Suprapubic skin (tissue), 4 donors: ENCODE data around the gene HES3. TPM values are rescaled to one million over a fixed set of nuclear protein-coding genes. Genes with fewer than 3 reads are reported as not detected.
"Not testable (repeated sequence)": the region's sequence is repeated elsewhere in the genome, so short reads cannot be mapped to it uniquely, and the experiment has no call there.

ENCODE experiments used
- DNase-seq, 2 donors: peaks; one replicate each; pipeline ENCODE4 v3.0.0-alpha.2; 2019; ENCODE audit warnings: low spot score in 2 of 2
- H3K27ac ChIP-seq: fragments of 200-600 bp; sonication (generic); one replicate; pipeline ENCODE4 v1.5.1; 2019
- H3K27me3 ChIP-seq: fragments of 200-600 bp; sonication (generic); one replicate; pipeline ENCODE4 v1.5.1; 2019
- H3K36me3 ChIP-seq: fragments of 200-600 bp; sonication (generic); one replicate; pipeline ENCODE4 v1.5.1; 2019
- H3K4me1 ChIP-seq: fragments of 200-600 bp; sonication (generic); one replicate; pipeline ENCODE4 v1.5.1; 2019
- H3K4me3 ChIP-seq: fragments of 200-600 bp; sonication (generic); one replicate; pipeline ENCODE4 v1.5.1; 2019; ENCODE audit warnings: mild to moderate bottlenecking
- H3K9me3 ChIP-seq: fragments of 200-600 bp; sonication (generic); one replicate; pipeline ENCODE4 v1.5.1; 2019
- CTCF ChIP-seq, 2 donors: fragments of 200-600 bp in 1 of 2; fragments of 450-650 bp in 1 of 2; sonication (generic) in 1 of 2; IDR thresholded peaks; one replicate each; pipeline ENCODE4 v1.5.1; 2016 to 2019; ENCODE audit warnings: antibody characterized with exemption in 2 of 2, mild to moderate bottlenecking in 1 of 2, moderate library complexity in 1 of 2
- EP300 ChIP-seq: sonication (generic); formaldehyde crosslinking; IDR thresholded peaks from one replicate; pipeline ENCODE4 v1.6.1; 2017; ENCODE audit warnings: antibody characterized with exemption
- POLR2A ChIP-seq, 2 donors: fragments of 450-650 bp; IDR thresholded peaks; one replicate each; pipeline ENCODE4 v1.6.1; 2017; ENCODE audit warnings: antibody characterized with exemption in 2 of 2, mild to moderate bottlenecking in 2 of 2, moderate library complexity in 2 of 2
- POLR2AphosphoS5 ChIP-seq, 3 donors: sonication (generic); formaldehyde crosslinking; IDR thresholded peaks; one replicate each; pipeline ENCODE4 v1.6.1; 2017; ENCODE audit warnings: antibody characterized with exemption in 3 of 3
- WGBS: methylation state at CpG from one replicate; pipeline ENCODE4 v1.1.5; 2018; 5-methylcytosine and 5-hydroxymethylcytosine counted together
- total RNA-seq, 4 donors: library from RNA; depleted of rRNA; stranded (reverse); fragments of >200 nt; gene quantifications; one replicate each; pipeline ENCODE4 v1.1.0, GENCODE V29; 2016

Gene HES3
- total RNA-seq, 4 donors from 2014 or later: not detected

GRCh38 chr1:6212193-6212959 is 31.6 kb upstream of the HES3 start:
- H3K4me1 ChIP-seq: peaks cover 16% of the 10 kb centered on the region
- 60% methylated on average over 1 of the region's 20 CpGs for WGBS
- H3K4me3 ChIP-seq: no peak overlapping the region
- no peak for TF ChIP-seq POLR2AphosphoS5 (IDR thresholded peaks at IDR 0.05)
- TF ChIP-seq EP300: no peak
- no peak for TF ChIP-seq CTCF (IDR thresholded peaks at IDR 0.05)
- TF ChIP-seq POLR2A (IDR thresholded peaks at IDR 0.05): no peak
- H3K9me3 ChIP-seq: no peaks in the 10 kb centered on the region
- H3K27ac ChIP-seq: no peak overlapping the region
- no peak for DNase-seq
- H3K36me3 ChIP-seq: no peaks in the 10 kb centered on the region
- H3K27me3 ChIP-seq: peaks cover 13% of the 10 kb centered on the region

GRCh38 chr1:6218375-6219164 is 25.4 kb upstream of the HES3 start:
- TF ChIP-seq POLR2A (IDR thresholded peaks at IDR 0.05) (no peak), EP300 (no peak), CTCF (IDR thresholded peaks at IDR 0.05) (no peak), POLR2AphosphoS5 (IDR thresholded peaks at IDR 0.05) (no peak)
- DNase-seq: no peak
- H3K4me1 ChIP-seq: peaks cover 23% of the 10 kb centered on the region
- H3K4me3 ChIP-seq: no peak overlapping the region
- WGBS: 90% methylated on average over 14 of the region's 16 CpGs
- no peaks in the 10 kb centered on the region for H3K9me3 ChIP-seq
- peaks cover under 1% of the 10 kb centered on the region for H3K36me3 ChIP-seq
- no peaks in the 10 kb centered on the region for H3K27me3 ChIP-seq
- H3K27ac ChIP-seq: no peak overlapping the region

GRCh38 chr1:6219641-6220040 is 24.3 kb upstream of the HES3 start:
- H3K27me3 ChIP-seq, H3K9me3 ChIP-seq, H3K4me3 ChIP-seq, DNase-seq: not testable (repeated sequence)
- WGBS: 85% methylated on average over 11 of the region's 11 CpGs
- peaks cover 11% of the 10 kb centered on the region for H3K36me3 ChIP-seq
- peaks cover 23% of the 10 kb centered on the region for H3K4me1 ChIP-seq
- H3K27ac ChIP-seq: peak overlapping the region; percentile 50

GRCh38 chr1:6220236-6220635 is 23.7 kb upstream of the HES3 start:
- no peak for DNase-seq
- TF ChIP-seq POLR2A (IDR thresholded peaks at IDR 0.05) (no peak), CTCF (IDR thresholded peaks at IDR 0.05) (no peak), POLR2AphosphoS5 (IDR thresholded peaks at IDR 0.05) (peak in 1 of 3 donors; percentile 60)
- peak overlapping the region; percentile 50 for H3K27ac ChIP-seq
- H3K9me3 ChIP-seq: no peaks in the 10 kb centered on the region
- no peaks in the 10 kb centered on the region for H3K27me3 ChIP-seq
- H3K36me3 ChIP-seq: peaks cover 17% of the 10 kb centered on the region
- H3K4me1 ChIP-seq: peaks cover 23% of the 10 kb centered on the region
- H3K4me3 ChIP-seq: no peak overlapping the region
- 81% methylated on average over 8 of the region's 8 CpGs for WGBS

GRCh38 chr1:6221210-6221784 is 22.7 kb upstream of the HES3 start:
- H3K9me3 ChIP-seq: no peaks in the 10 kb centered on the region
- TF ChIP-seq POLR2AphosphoS5 (IDR thresholded peaks at IDR 0.05): no peak
- no peak for TF ChIP-seq CTCF (IDR thresholded peaks at IDR 0.05)
- no peak for TF ChIP-seq EP300
- TF ChIP-seq POLR2A (IDR thresholded peaks at IDR 0.05): no peak
- no peak for DNase-seq
- peaks cover 27% of the 10 kb centered on the region for H3K36me3 ChIP-seq
- no peaks in the 10 kb centered on the region for H3K27me3 ChIP-seq
- H3K4me1 ChIP-seq: peaks cover 23% of the 10 kb centered on the region
- WGBS: 88% methylated on average over 12 of the region's 12 CpGs
- H3K4me3 ChIP-seq: no peak overlapping the region
- no peak overlapping the region for H3K27ac ChIP-seq
